ENCODE results near the gene IRX1. TPM values are rescaled to one million over a fixed set of nuclear protein-coding genes. Genes with fewer than 3 reads are reported as not detected.
A peak's percentile ranks its signal among the peaks of the same experiment; 100 is the strongest.

IRX1 gene
- total RNA-seq, result 2.3 to 9.8 TPM (median 2.9 TPM) in 3 replicates
- long read RNA-seq, result 0 reads

DNA sequence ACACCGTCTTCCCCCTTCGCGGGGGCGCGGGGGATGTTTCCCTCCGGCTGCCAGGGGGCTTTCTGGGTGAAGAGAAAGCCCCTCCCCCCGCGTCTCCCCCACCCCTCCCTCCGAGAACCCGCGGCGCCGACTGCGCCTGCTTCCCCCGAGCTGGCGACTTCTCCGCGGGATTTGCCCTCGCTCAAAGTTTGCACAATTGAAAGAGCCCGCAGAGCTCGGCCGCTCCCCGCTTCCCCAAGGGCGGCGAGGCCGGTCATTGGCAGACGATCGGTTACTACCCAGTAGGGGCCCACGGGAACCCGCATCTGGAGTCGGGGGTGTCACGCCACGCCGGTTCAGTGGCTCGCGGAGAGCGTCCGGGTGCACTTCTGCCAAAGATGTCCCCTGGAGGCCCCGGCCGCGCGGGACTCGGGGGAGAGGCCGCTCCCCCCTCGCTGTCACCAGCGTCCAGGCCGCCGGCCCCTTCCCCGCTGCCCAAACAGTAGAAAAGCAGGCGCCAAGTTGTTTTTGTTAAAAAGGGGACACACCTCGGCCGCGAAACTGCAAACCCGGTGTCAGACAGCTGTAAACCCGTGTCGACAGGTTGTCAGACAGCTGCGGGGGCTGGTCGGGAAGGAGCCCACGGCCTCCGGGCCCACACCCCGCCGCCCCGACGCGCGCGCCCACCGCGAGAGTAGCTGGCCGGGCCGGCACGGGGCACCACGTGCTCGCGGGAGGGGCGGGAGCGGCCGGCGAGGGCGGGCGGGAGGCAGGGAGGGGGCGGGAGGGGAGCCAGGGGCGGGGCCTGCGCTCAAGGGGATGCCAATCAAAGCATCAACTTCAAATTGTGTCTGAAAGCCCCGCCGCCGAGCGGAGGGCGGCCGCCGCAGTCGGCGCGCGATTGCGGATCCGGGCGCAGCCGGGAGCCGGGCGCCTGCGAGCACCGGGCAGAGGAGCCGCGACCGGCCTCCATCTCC is at the start of gene IRX1:
Gene IRX1 (plus strand): TSS at position 827 of the 956 bp plus-strand sequence. CDS start 274 bp downstream, outside the sequence.
- peaks cover 2% of the 10 kb centered on the region for H3K36me3 Mint-ChIP-seq (ENCODE audit: low read depth)
- H3K4me1 Mint-ChIP-seq (ENCODE audit: low read depth), result peaks cover 29% of the 10 kb centered on the region
- peak within 1 kb of the TSS; percentile 72 for H3K4me3 Mint-ChIP-seq (ENCODE audit: unreplicated experiment)

DNA sequence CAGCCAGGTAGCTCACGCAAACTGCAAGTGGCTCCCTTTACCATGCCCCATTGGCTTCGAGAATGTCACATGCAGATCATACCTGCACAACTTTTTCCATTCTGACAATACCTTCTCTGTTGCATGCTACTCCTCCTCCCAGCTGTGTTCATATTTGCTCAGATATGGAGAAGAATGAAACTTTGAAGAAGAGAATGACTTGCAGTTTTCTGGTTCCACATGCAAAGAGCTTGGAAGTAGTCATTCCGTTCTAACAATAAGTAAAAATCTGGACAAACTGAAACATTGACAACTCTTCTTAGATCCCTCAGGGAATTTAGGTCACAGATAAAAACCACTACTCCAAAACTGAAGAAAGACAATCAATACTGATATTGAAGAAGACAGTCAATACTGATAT is 49.6 kb upstream of the IRX1 start:
- H3K4me1 Mint-ChIP-seq (ENCODE audit: low read depth), result no peaks in the 10 kb centered on the region
- no peaks in the 10 kb centered on the region for H3K27me3 Mint-ChIP-seq (ENCODE audit: low read depth)
- H3K27ac Mint-ChIP-seq (ENCODE audit: unreplicated experiment), result no peak overlapping the region
- H3K36me3 Mint-ChIP-seq (ENCODE audit: low read depth), result no peaks in the 10 kb centered on the region
- no peak for DNase-seq (ENCODE audit: low spot score)
- no peak overlapping the region for H3K4me3 Mint-ChIP-seq (ENCODE audit: unreplicated experiment)
- peaks cover 14% of the 10 kb centered on the region for H3K9me3 Mint-ChIP-seq (ENCODE audit: low read depth)
- TF ChIP-seq CTCF (IDR thresholded peaks at IDR 0.05), result no peak

More for the DNA sequence above, at the start of gene IRX1:
- H3K27ac Mint-ChIP-seq (ENCODE audit: unreplicated experiment), result peak within 1 kb of the TSS; percentile 76
- no peak for DNase-seq (ENCODE audit: low spot score)
- peaks cover 41% of the 10 kb centered on the region for H3K27me3 Mint-ChIP-seq (ENCODE audit: low read depth)
- no peaks in the 10 kb centered on the region for H3K9me3 Mint-ChIP-seq (ENCODE audit: low read depth)
- TF ChIP-seq CTCF (IDR thresholded peaks at IDR 0.05), result no peak

DNA sequence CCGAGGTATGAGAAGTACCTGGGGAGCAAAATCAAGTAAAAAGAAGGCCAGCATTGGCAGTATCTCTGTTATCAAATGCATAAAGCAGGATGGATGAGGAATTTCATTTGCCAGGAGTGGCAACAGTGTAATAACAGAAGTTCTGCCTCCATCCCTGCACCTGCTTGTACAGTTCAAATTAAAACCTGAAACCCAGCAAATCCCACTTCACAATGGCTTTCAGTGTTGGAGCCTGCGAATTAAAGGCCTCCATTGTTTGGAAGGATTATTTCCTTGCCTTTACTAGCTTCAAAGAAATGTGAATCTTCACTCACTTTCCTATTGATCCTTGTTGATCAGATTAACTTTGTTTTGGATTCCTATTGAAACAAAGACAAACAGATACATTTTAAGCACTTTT is 31.5 kb upstream of the IRX1 start:
- TF ChIP-seq CTCF (IDR thresholded peaks at IDR 0.05), result no peak
- Mint-ChIP-seq H3K4me1 (ENCODE audit: low read depth) (no peaks in the 10 kb centered on the region), H3K27me3 (ENCODE audit: low read depth) (peaks cover 2% of the 10 kb centered on the region)

DNA sequence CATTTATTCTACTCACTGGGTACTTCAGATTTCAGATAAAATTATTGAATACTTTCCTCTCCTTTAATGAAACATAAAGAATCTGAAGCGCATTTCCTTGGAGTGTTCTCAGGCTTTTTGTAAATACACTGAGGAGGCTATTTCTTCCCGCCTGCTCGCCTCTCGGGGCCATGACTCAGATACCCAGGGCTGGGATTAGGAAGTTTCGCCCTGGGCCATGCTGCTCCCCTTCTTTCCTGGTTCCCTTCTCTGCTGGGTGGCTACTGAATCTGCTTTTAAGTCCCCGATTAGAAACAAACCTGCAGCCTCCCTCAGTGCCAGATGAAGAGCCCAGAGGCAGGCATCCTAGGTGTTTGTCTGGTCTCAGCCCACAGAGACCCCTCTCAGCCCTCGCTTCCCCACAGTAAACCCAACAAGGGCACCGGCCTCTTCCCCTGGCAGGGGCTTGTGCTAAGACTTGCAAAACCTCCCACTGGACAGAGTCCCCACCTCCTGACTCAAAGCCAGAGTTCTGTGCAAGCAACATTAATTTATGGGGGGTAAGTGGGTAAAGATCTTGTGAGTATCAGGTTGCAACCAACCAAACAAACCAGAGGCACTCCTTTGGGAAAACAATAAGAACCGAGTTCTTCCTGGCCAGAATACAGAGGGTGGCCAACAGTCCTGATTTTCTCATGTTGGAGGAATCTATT is 30.7 kb upstream of the IRX1 start:
- Mint-ChIP-seq H3K9me3 (ENCODE audit: low read depth) (peaks cover 11% of the 10 kb centered on the region), H3K4me1 (ENCODE audit: low read depth) (no peaks in the 10 kb centered on the region), H3K4me3 (ENCODE audit: unreplicated experiment) (no peak overlapping the region), H3K36me3 (ENCODE audit: low read depth) (peaks cover 3% of the 10 kb centered on the region), H3K27ac (ENCODE audit: unreplicated experiment) (no peak overlapping the region), H3K27me3 (ENCODE audit: low read depth) (peaks cover 7% of the 10 kb centered on the region)
- no peak for DNase-seq (ENCODE audit: low spot score)
- TF ChIP-seq CTCF (IDR thresholded peaks at IDR 0.05), result no peak

More for the DNA sequence above, 31.5 kb upstream of the IRX1 start:
- Mint-ChIP-seq H3K36me3 (ENCODE audit: low read depth) (peaks cover 3% of the 10 kb centered on the region), H3K9me3 (ENCODE audit: low read depth) (peaks cover 16% of the 10 kb centered on the region), H3K4me3 (ENCODE audit: unreplicated experiment) (no peak overlapping the region), H3K27ac (ENCODE audit: unreplicated experiment) (no peak overlapping the region)
- no peak for DNase-seq (ENCODE audit: low spot score)
